Fibroblast of lung (primary cell): ENCODE data around the gene IWS1.

Source experiments
- CTCF ChIP-seq, 2 donors: IDR thresholded peaks in 1 of 2; conservative IDR thresholded peaks in 1 of 2; 1 replicate in 1 of 2; 2 replicates in 1 of 2; pipeline ENCODE4 v1.5.1; 2011 to 2012; ENCODE audit warnings: low read length in 2 of 2, control low read depth in 1 of 2, inconsistent platforms in 1 of 2, low read depth in 1 of 2, mild to moderate bottlenecking in 1 of 2
- EZH2 ChIP-seq: IDR thresholded peaks from 2 replicates; pipeline ENCODE4 v1.5.1; 2012; ENCODE audit warnings: low read length, control low read depth, mild to moderate bottlenecking; ENCODE audit errors: missing control alignments

- TF ChIP-seq EZH2 (no peak), CTCF (conservative IDR thresholded peaks at IDR 0.05 in 1 of 2, IDR thresholded peaks at IDR 0.05 in 1 of 2; ENCODE audit: low read depth in 1 of 2, low read length in 2 of 2) (no peak)
Measured at GRCh38 chr2:127465258-127465657, 61.0 kb downstream of the IWS1 start.
